Measurements from ENCODE around the gene PODN. TPM values are rescaled to one million over a fixed set of nuclear protein-coding genes. Genes with fewer than 3 reads are reported as not detected.

PODN gene
- total RNA-seq, 1 experiment from 2014 or later: 0.17 TPM

GRCh38 chr1:53080769-53081168 lies 18.8 kb downstream of the PODN start:
- H3K27me3 Mint-ChIP-seq (ENCODE audit: low read depth): peaks cover 6% of the 10 kb centered on the region
- no peak overlapping the region for H3K56ac ChIP-seq (ENCODE audit: insufficient read length, low read depth, low read length)
- no peak overlapping the region for H2BK20ac ChIP-seq (ENCODE audit: low read depth, low read length, poor library complexity, severe bottlenecking)
- H2BK5ac ChIP-seq (ENCODE audit: insufficient read length, low read length): no peak overlapping the region
- H3K18ac ChIP-seq (ENCODE audit: insufficient read length, low read depth, low read length): no peak overlapping the region
- no peak overlapping the region for H4K5ac ChIP-seq (ENCODE audit: insufficient read length, low read depth, low read length)
- no peak overlapping the region for H3K23ac ChIP-seq (ENCODE audit: insufficient read length, low read depth, low read length)
- H3K4me1 Mint-ChIP-seq: peaks cover 11 to 29% of the 10 kb centered on the region in 2 experiments
- no peaks in the 10 kb centered on the region for H4K20me1 ChIP-seq (ENCODE audit: control insufficient read depth, insufficient read depth, insufficient read length)
- H2AFZ ChIP-seq (ENCODE audit: low read length): no peak overlapping the region
- no peak overlapping the region for H4K91ac ChIP-seq (ENCODE audit: insufficient read length, low read depth, low read length)
- WGBS (ENCODE audit: extremely low coverage, insufficient read length, low lambda C conversion rate): no CpG with 5 or more reads among the region's 15 CpGs
- TF ChIP-seq CTCF (conservative IDR thresholded peaks at IDR 0.05): no peak
- no peak overlapping the region for H4K8ac ChIP-seq (replicated peaks; ENCODE audit: insufficient read length, low read depth, low read length)
- H3K4me2 ChIP-seq (ENCODE audit: insufficient read depth, insufficient read length, low read length): no peak overlapping the region
- H3K36me3 Mint-ChIP-seq (ENCODE audit: insufficient read depth in 1 of 3, low read depth in 3 of 3): no peaks in the 10 kb centered on the region; a peak in 1 of 7 replicates
- no peak overlapping the region for H2BK120ac ChIP-seq (ENCODE audit: low read depth, low read length, poor library complexity, severe bottlenecking)
- H3K4me1 ChIP-seq (ENCODE audit: insufficient read depth, low read length): peaks cover 6% of the 10 kb centered on the region; the same call in 1 of the 2 replicates
- H3K9me3 ChIP-seq (ENCODE audit: control insufficient read depth, low read depth, low read length): no peaks in the 10 kb centered on the region
- no peak overlapping the region for H3K9ac ChIP-seq (ENCODE audit: extremely low read depth, insufficient read length, low read length)
- no peak overlapping the region for H3K4ac ChIP-seq (ENCODE audit: low read depth, low read length)
- H3K27ac Mint-ChIP-seq: no peak overlapping the region
- no peaks in the 10 kb centered on the region for H3K79me2 ChIP-seq (ENCODE audit: insufficient read depth, low read length)
- H3K14ac ChIP-seq (ENCODE audit: insufficient read depth, low read length): no peak overlapping the region
- no peak overlapping the region for H2BK12ac ChIP-seq (ENCODE audit: insufficient read length, low read depth, low read length)
- H2AK5ac ChIP-seq (ENCODE audit: insufficient read length, low read length): no peak overlapping the region
- no peak for DNase-seq
- no peak overlapping the region for H2BK15ac ChIP-seq (ENCODE audit: low read depth, low read length)
- H3K23me2 ChIP-seq (ENCODE audit: insufficient read length, low read depth, low read length, poor library complexity, severe bottlenecking): peaks cover 3% of the 10 kb centered on the region
- H3K4me3 Mint-ChIP-seq: no peak overlapping the region; a peak in 1 of 5 replicates
- H3K27me3 ChIP-seq (ENCODE audit: insufficient read depth, low read length): no peaks in the 10 kb centered on the region
- H3T11ph ChIP-seq (ENCODE audit: low read length): no peak overlapping the region
- no peak overlapping the region for H3K27ac ChIP-seq (ENCODE audit: insufficient read length, low read depth, low read length)
- H3K9me3 Mint-ChIP-seq: no peaks in the 10 kb centered on the region
- H3K79me1 ChIP-seq (ENCODE audit: insufficient read depth, low read depth, low read length, poor library complexity, severe bottlenecking): no peaks in the 10 kb centered on the region

Measured in H9 (cell line).